EH (cell line): Measurements from ENCODE around the gene ZBTB1.
A peak's percentile ranks its signal among the peaks of the same experiment; 100 is the strongest.
"Not testable (repeated sequence)": the region's sequence is repeated elsewhere in the genome, so short reads cannot be mapped to it uniquely, and the experiment has no call there.

Source experiments
- DNase-seq: peaks from one replicate; pipeline ENCODE4 v3.0.0-alpha.2; 2015; ENCODE audit warnings: low read depth

Gene ZBTB1

GRCh38 chr14:64500088-64500487 is 4.5 kb upstream of the ZBTB1 start:
- DNase-seq = peak; percentile 6

DNA sequence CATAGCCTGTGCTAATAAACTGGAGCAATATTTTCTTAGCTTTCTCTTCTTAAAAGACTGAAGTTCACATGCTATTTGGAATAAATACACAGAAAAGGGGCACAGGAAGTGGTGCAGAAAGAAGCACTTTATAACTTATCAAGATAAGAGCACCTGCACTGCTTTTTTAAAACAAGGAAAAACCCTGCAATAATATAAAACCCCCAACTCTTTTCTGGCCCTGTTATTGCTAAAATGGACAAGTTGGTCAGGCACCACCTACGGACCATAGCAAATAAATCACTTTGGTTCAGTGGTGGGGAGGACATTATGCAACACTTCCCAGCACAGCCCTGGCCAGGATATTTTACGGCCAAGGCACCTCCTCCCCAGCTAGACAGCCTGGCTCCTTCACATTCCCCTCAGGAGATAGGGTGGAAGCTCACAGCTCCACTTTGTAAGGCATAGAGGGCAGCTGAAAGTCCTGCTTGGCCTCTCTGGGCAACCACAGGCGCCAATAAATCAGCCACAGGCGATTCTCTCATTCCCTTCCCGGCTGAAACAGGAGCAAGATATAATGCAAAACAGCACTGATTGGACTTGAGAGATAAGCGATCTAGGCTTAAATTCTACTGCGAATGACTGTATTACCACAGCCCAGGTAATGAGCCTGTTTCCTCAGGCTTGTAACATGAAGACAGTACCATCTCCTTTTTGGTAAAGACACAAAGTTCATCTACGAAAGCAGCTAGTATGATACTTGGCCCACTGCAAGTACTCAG is 3.0 kb upstream of the ZBTB1 start:
- DNase-seq = peak; percentile 87

DNA sequence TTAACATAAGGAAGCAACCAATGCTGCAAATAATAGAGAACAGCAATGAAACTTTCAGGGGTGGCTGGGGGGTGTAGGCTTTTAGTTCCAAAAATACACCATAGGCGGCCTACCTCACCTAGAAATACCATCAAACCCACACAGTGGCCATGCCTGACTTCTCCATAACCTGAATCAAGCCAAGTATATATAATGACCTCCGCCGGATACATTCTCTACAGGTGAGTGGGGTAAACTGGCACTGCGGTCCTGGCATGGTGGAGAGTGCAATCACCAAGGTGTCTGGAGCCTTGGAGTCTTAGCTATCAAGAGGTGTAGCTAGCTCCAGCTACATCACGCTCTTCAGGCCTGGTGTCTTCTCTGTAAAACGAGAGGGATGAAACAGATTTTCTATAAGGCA is 2.1 kb upstream of the ZBTB1 start:
- DNase-seq = no peak

- no peak for DNase-seq
Measured at GRCh38 chr14:64502887-64503433, 1.6 kb upstream of the ZBTB1 start.

DNA sequence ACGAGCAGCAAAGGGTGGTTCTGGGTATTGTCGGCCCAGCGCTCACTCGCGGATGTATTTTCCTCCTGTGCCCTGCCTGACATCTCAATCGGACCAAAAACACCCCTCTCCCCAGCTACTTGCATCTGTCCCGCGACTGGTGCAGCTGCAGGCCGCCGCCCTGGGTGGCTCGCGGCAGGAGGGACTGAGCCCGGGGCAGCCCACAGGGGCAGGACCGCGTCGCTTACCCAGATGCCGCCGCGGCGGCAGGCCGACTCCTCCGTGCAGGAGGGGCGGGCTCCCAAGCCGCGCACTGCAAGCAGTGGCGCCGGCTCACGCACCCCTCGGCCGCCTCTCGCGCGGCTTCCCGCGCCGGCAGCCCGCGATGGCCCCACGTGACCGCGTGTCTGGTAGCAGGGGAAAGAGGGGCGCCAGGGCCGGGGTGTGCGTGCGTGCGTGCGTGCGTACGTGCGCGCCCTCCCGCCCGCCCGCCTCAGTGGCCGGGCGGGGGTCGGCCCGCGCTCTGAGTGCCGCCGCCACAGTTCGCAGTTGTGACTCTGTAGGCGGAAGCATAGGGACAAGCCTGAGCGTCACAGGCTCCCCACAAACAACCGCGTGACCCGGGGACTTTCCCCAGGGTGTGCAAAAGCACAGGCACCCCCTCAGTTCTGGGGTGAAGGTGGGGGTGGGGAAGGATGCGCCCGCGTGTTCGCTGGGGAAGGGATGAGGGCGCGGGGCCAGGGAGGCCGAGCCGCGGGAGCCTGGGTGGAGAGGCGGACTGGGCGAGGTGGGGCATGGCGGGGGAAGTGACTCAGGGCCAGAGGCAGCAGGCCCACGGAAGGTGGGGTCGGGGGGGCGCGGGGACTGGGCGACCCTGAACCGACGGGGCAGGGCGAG is 898 bp upstream of the ZBTB1 start, which contains the start of gene ZBTB25:
TSS of gene ZBTB25 (minus strand) at position 405 of the 876 bp plus-strand sequence. CDS start 13,305 bp downstream, outside the sequence.
- DNase-seq = peak; percentile 95

DNA sequence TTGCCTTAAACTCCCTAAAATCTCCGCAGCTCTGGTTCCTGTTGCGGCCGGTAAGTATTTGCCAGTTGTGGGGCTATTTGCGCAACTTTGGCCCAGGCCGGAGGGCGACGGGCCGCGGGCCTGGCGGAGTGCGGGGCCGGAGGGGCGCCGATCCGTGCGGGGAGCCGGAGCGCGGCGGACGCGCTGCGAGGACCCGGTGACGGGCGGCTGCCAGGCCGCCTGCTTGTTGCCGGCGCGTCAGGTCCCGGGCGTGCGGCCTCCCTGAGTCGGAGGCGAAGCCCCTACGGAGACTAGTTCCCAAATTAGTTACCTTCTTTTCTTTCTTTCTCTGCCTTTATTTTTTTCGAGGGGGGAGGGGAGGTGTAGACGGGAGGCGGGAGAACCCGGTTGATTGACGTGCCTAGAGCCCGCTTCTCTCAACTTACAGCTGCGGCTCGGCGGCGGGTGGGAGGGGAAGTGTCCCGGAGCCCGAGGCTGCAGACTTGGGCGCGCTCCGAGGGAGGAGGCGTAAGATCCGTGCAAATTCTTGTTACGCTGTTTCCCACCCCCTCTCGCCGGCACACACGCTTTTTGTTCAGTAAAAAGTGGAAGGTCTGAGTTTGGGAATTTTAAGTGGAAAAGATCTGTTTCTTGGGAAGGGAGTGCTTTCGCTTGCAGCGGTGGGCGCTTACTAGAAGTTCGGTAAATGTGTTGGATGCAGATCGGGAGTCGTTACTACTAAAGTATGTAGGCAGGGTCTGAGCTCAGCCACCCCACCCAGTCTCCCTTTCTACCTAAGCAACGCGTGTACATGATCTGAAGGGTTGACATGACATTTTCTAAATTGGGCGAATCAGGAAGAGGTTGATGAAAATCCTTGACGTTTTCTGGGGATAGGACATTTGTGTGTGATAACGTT is 576 bp downstream of the ZBTB1 start:
- DNase-seq = peak; percentile 91

GRCh38 chr14:64506721-64507120 is 2.2 kb downstream of the ZBTB1 start:
- DNase-seq = no peak

- no peak for DNase-seq
Measured at GRCh38 chr14:64507376-64508156, 3.0 kb downstream of the ZBTB1 start.

- no peak for DNase-seq
Measured at GRCh38 chr14:64508215-64508776, 3.7 kb downstream of the ZBTB1 start.

DNA sequence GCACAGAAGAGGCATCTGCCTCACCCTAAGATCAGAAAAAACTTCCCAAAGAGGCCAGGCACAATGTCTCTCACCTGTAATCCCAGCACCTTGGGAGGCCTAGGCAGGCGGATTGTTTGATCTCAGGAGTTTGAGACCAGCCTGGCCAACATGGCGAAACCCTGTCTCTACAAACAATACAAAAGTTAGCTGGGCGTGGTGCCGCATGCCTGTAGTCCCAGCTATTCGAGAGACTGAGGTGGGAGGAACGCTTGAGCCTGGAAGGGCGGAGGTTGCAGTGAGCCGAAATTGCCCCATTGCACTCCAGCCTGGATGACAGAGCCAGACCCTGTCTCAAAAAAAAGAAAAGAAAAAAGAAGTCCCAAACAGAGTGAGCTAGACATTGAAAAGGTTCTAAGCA is 4.5 kb downstream of the ZBTB1 start:
- no peak for DNase-seq

- peak; percentile 73 for DNase-seq
Measured at GRCh38 chr14:64510825-64511671, 6.5 kb downstream of the ZBTB1 start.

- no peak for DNase-seq
Measured at GRCh38 chr14:64513271-64513670, 8.7 kb downstream of the ZBTB1 start.

DNA sequence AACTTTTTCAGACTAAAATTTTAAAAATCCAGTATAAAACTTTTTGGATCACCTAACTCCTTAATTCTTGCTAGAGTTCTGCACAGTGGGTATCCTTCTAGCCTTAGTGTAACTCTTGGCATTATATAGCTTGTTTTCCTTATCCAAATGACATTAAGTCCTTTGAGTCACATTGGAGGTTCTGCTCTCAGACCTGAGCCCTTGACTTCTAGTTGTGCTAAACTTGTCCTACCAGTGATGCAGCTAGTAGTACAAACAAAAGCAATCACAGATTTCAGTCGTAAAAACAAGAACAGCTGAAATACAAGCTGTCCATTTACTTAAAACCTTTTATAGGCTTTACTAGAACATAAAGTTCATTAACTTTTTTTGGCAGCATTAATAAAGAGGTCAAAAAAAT is 10.5 kb downstream of the ZBTB1 start:
- DNase-seq = no peak

GRCh38 chr14:64516969-64517368 is 12.4 kb downstream of the ZBTB1 start:
- no peak for DNase-seq

GRCh38 chr14:64517667-64518066 is 13.1 kb downstream of the ZBTB1 start:
- DNase-seq = not testable (repeated sequence)

GRCh38 chr14:64518229-64518628 is 13.7 kb downstream of the ZBTB1 start:
- no peak for DNase-seq

DNA sequence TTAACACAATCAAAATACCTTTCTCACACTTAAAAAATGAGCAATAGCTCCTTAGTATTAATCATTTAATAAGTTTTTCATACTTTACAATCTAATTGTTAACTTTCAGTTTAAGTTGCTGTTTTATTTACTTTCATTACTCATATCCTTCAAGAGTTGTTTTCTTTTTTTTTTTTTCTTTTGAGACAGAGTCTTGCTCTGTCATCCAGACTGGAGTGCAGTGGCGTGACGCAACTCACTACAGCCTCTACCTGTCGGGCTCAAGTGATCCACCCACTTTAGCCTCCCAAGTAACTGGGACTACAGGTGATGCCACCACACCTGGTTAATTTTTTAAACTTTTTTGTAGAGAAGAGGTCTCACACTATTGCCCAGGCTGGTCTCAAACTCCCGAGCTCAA is 16.1 kb downstream of the ZBTB1 start:
- no peak for DNase-seq

DNA sequence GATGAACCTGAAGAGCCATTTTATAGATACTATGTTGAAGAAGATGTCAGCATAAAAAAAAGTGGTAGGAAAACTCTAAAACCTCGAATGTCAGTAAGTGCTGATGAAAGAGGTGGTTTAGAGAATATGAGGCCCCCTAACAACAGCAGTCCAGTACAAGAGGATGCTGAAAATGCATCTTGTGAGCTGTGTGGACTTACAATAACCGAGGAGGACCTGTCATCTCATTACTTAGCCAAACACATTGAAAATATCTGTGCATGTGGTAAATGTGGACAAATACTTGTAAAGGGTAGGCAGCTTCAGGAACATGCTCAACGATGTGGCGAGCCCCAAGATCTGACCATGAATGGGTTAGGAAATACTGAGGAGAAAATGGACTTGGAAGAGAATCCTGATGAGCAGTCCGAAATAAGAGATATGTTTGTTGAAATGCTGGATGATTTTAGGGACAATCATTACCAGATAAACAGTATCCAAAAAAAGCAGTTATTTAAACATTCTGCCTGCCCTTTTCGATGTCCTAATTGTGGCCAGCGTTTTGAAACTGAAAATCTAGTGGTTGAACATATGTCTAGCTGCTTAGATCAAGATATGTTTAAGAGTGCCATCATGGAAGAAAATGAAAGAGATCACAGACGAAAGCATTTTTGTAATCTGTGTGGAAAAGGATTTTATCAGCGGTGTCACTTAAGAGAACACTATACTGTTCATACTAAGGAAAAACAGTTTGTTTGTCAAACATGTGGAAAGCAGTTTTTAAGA is 18.2 kb downstream of the ZBTB1 start:
- no peak for DNase-seq

DNA sequence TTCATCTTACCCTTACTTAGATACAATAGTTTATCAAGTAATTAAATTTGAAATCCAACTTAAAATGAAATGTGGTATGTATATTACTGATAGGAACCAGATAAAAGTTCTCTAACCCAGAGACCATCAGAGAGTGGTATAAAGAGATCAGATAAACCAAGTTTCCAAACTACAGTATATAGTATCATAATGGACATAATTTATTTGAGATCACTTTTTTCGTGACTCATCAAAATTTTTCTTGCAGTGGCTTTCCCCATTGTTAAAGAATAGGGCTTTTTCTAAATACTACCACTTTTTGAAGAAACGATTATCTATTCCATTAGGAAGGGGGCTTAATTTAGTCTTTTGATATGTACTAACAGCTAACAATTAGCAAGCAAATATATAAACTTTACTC is 20.8 kb downstream of the ZBTB1 start:
- no peak for DNase-seq
